CD4-positive, alpha-beta T cell treated with Interleukin-6 at 100 ng/mL for 8 hours (primary cell): Measurements from ENCODE around the gene MUC5AC.

Experiments
- DNase-seq: peaks from one replicate; pipeline ENCODE4 v3.0.0-alpha.2; 2020; ENCODE audit warnings: mixed read lengths, low spot score

The MUC5AC gene

GRCh38 chr11:1121331-1121812 is 36.4 kb upstream of the MUC5AC start:
- DNase-seq, result no peak

- no peak for DNase-seq
These were observed 35.7 kb upstream of the MUC5AC start for GRCh38 chr11:1121813-1122663.

- DNase-seq, result no peak
These were observed 35.1 kb upstream of the MUC5AC start for GRCh38 chr11:1122664-1123002.

- no peak for DNase-seq
These were observed 33.8 kb upstream of the MUC5AC start for GRCh38 chr11:1123970-1124369.

GRCh38 chr11:1125803-1126202 is 31.9 kb upstream of the MUC5AC start:
- DNase-seq, result no peak

GRCh38 chr11:1126491-1126926 is 31.2 kb upstream of the MUC5AC start:
- DNase-seq, result no peak

GRCh38 chr11:1126935-1127663 is 30.7 kb upstream of the MUC5AC start:
- DNase-seq, result no peak

- no peak for DNase-seq
These were observed 30.0 kb upstream of the MUC5AC start for GRCh38 chr11:1127664-1128162.

- no peak for DNase-seq
These were observed 29.2 kb upstream of the MUC5AC start for GRCh38 chr11:1128311-1129142.

- DNase-seq, result no peak
These were observed 28.6 kb upstream of the MUC5AC start for GRCh38 chr11:1129143-1129610.

GRCh38 chr11:1129611-1130160 is 28.1 kb upstream of the MUC5AC start:
- no peak for DNase-seq

GRCh38 chr11:1130276-1131032 is 27.3 kb upstream of the MUC5AC start:
- DNase-seq, result no peak

GRCh38 chr11:1131033-1131911 is 26.5 kb upstream of the MUC5AC start:
- no peak for DNase-seq

- DNase-seq, result no peak
These were observed 22.8 kb upstream of the MUC5AC start for GRCh38 chr11:1134848-1135445.

- no peak for DNase-seq
These were observed 19.7 kb upstream of the MUC5AC start for GRCh38 chr11:1138097-1138496.

- DNase-seq, result no peak
These were observed 18.2 kb upstream of the MUC5AC start for GRCh38 chr11:1139441-1140083.

- no peak for DNase-seq
These were observed 16.9 kb upstream of the MUC5AC start for GRCh38 chr11:1140642-1141490.

- DNase-seq, result no peak
These were observed 11.4 kb upstream of the MUC5AC start for GRCh38 chr11:1146365-1146764.
